Mucosa of descending colon (tissue), 3 donors: ENCODE measurements around the gene GARS1. TPM values are rescaled to one million over a fixed set of nuclear protein-coding genes. Genes with fewer than 3 reads are reported as not detected.
"Not testable (repeated sequence)": the region's sequence is repeated elsewhere in the genome, so short reads cannot be mapped to it uniquely, and the experiment has no call there.

Source experiments
- ATAC-seq: fragments of 200-7000 bp; cut with Tn5 transposase; one replicate; pipeline ENCODE4 v1.9.1; 2020; ENCODE audit warnings: mild to moderate bottlenecking, moderate library complexity
- DNase-seq, 3 donors: peaks; one replicate each; pipeline ENCODE4 v3.0.0-alpha.2; 2020
- H3K36me3 ChIP-seq: fragments of 200-600 bp; one replicate; pipeline ENCODE4 v1.8.0; 2021; ENCODE audit warnings: low read depth, mild to moderate bottlenecking
- H3K4me1 ChIP-seq: fragments of 200-600 bp; one replicate; pipeline ENCODE4 v1.8.0; 2021; ENCODE audit warnings: low read depth, mild to moderate bottlenecking
- H3K4me3 ChIP-seq: fragments of 200-600 bp; one replicate; pipeline ENCODE4 v1.8.0; 2021; ENCODE audit warnings: mild to moderate bottlenecking
- H3K9me3 ChIP-seq: fragments of 200-600 bp; one replicate; pipeline ENCODE4 v1.8.0; 2021; ENCODE audit warnings: mild to moderate bottlenecking
- CTCF ChIP-seq: fragments of 200-600 bp; IDR thresholded peaks from one replicate; pipeline ENCODE4 v1.8.0; 2022; ENCODE audit warnings: antibody characterized with exemption, mild to moderate bottlenecking
- intact Hi-C, 2 donors: fragments of 100-400 bp; cut with DNase I in 1 of 2; cut with micrococcal nuclease in 1 of 2; formaldehyde crosslinking; loops; one replicate each; pipeline versions ENCODE4 v1.11.0 to v1.11.1; 2022; cut with DNase I, micrococcal nuclease
- total RNA-seq, 3 donors: library from RNA; stranded (reverse); fragmentation: NEBNext Ultra II Directional in 2 of 3; extraction: Animal tissue kit (Norgen Biotek cat#: 25700) in 2 of 3; gene quantifications; one replicate each; pipeline versions ENCODE4 v1.2.1 to v1.2.4, GENCODE V29; 2021 to 2023
- donor health status: DM: no; HTN: no; CAD: no; lungs with moderate emphysema.
- donor health status: DM: no; HTN: no; CAD: no.
- donor health status: DM: no; HTN: yes; CAD: no.

The GARS1 gene
- total RNA-seq, 3 donors from 2014 or later, result 46.2 to 68.6 (median 55.0) TPM

GRCh38 chr7:30630986-30631385 lies 36.3 kb downstream of the GARS1 start:
- DNase-seq (no peak), ATAC-seq (no peak)
- H3K36me3 ChIP-seq, result peaks cover 7% of the 10 kb centered on the region
- no peaks in the 10 kb centered on the region for H3K9me3 ChIP-seq
- no peaks in the 10 kb centered on the region for H3K4me1 ChIP-seq
- intact Hi-C loops, result no loop called here
- no peak overlapping the region for H3K4me3 ChIP-seq
- no peak for TF ChIP-seq CTCF

- intact Hi-C loops, result no loop called here
- Histone ChIP-seq H3K4me1 (no peaks in the 10 kb centered on the region), H3K4me3 (no peak overlapping the region), H3K36me3 (peaks cover 7% of the 10 kb centered on the region), H3K9me3 (no peaks in the 10 kb centered on the region)
- ATAC-seq (no peak), DNase-seq (no peak)
- TF ChIP-seq CTCF, result no peak
These were observed 38.5 kb downstream of the GARS1 start for GRCh38 chr7:30633223-30633622.

DNA sequence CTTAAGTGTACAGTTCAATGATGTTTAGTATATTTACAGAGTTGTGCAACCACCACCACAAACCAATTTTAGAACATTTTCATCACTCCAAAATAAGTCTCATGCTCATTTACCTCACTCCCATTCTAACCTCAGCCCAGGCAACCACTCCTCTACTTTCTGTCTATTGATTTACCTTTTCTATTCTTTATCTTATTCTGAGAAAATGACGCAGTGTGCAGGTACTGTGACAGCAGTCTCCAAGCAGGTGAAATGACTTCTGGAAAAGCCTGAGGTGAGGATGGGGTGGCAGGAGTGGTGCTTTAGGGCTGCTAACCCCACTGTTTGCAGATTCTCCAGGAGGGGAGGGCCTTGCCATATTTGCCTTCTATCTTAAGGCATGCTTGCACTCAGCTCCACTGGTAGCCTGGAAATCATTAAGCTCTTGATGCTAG lies 39.5 kb downstream of the GARS1 start:
- no peak for TF ChIP-seq CTCF
- DNase-seq (no peak), ATAC-seq (no peak)
- Histone ChIP-seq H3K9me3 (no peaks in the 10 kb centered on the region), H3K4me1 (no peaks in the 10 kb centered on the region), H3K36me3 (peaks cover 7% of the 10 kb centered on the region), H3K4me3 (no peak overlapping the region)
- intact Hi-C loops, result no loop called here

GRCh38 chr7:30634634-30635201 lies 40.0 kb downstream of the GARS1 start:
- DNase-seq, result no peak
- ATAC-seq, result no peak
- Histone ChIP-seq H3K4me3 (no peak overlapping the region), H3K4me1 (no peaks in the 10 kb centered on the region), H3K36me3 (peaks cover 7% of the 10 kb centered on the region), H3K9me3 (no peaks in the 10 kb centered on the region)
- TF ChIP-seq CTCF, result no peak
- intact Hi-C loops, result no loop called here

GRCh38 chr7:30635798-30636197 lies 41.1 kb downstream of the GARS1 start:
- ATAC-seq, result no peak
- no peaks in the 10 kb centered on the region for H3K9me3 ChIP-seq
- H3K4me3 ChIP-seq, result no peak overlapping the region
- intact Hi-C loops, result no loop called here
- peaks cover 7% of the 10 kb centered on the region for H3K36me3 ChIP-seq
- no peak for DNase-seq
- H3K4me1 ChIP-seq, result no peaks in the 10 kb centered on the region
- TF ChIP-seq CTCF, result no peak

- DNase-seq, result peak in 1 of 3 donors; percentile 23
- intact Hi-C loops, H3K9me3 ChIP-seq, H3K4me1 ChIP-seq, ATAC-seq, H3K36me3 ChIP-seq, H3K4me3 ChIP-seq: not testable (repeated sequence)
These were observed 47.6 kb downstream of the GARS1 start for GRCh38 chr7:30642322-30642721.
